ENCODE results near the gene PLCB1. TPM values are rescaled to one million over a fixed set of nuclear protein-coding genes. Genes with fewer than 3 reads are reported as not detected.

PLCB1 gene
- polyA plus RNA-seq, 1 experiment = 16.4 TPM

DNA sequence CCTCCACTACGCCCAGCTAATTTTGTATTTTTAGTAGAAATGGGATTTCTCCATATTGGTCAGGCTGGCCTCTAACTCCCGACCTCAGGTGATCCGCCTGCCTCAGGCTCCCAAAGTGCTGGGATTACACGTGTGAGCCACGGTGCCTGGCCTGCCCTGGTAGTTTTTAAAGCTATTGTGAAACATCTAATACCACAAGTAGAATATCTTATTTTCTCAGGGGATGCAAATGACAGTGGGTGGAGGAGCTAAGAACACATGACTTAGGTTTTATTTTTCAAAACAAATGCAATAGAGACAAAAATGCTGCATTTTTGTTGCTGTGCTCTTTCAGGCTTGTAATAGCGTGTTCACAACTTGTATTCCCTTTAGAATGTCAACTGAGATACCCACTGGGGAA, 671.9 kb downstream of the PLCB1 start:
- DNase-seq (ENCODE audit: low read depth, low spot score) = no peak
- Histone ChIP-seq H3K27me3 (ENCODE audit: control insufficient read depth, insufficient read depth, low read length) (no peaks in the 10 kb centered on the region), H3K4me3 (ENCODE audit: low read depth, low read length) (no peak overlapping the region), H3K9me3 (ENCODE audit: control insufficient read depth, insufficient read depth, low read length) (no peaks in the 10 kb centered on the region), H3K27ac (ENCODE audit: low read depth, low read length) (no peak overlapping the region)
- ChIA-PET CTCF (interaction anchor here (1.6 to 1.9 kb wide), 2 partner anchors 50 to 604 kb away, joined by 8 to 10 read pairs; no protein-coding TSS in a partner anchor), POLR2A (no interaction called here)
- TF ChIP-seq, protein P1, sequence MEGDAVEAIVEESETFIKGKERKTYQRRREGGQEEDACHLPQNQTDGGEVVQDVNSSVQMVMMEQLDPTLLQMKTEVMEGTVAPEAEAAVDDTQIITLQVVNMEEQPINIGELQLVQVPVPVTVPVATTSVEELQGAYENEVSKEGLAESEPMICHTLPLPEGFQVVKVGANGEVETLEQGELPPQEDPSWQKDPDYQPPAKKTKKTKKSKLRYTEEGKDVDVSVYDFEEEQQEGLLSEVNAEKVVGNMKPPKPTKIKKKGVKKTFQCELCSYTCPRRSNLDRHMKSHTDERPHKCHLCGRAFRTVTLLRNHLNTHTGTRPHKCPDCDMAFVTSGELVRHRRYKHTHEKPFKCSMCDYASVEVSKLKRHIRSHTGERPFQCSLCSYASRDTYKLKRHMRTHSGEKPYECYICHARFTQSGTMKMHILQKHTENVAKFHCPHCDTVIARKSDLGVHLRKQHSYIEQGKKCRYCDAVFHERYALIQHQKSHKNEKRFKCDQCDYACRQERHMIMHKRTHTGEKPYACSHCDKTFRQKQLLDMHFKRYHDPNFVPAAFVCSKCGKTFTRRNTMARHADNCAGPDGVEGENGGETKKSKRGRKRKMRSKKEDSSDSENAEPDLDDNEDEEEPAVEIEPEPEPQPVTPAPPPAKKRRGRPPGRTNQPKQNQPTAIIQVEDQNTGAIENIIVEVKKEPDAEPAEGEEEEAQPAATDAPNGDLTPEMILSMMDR (IDR thresholded peaks at IDR 0.05; ENCODE audit: low read depth, low read length) = no peak

DNA sequence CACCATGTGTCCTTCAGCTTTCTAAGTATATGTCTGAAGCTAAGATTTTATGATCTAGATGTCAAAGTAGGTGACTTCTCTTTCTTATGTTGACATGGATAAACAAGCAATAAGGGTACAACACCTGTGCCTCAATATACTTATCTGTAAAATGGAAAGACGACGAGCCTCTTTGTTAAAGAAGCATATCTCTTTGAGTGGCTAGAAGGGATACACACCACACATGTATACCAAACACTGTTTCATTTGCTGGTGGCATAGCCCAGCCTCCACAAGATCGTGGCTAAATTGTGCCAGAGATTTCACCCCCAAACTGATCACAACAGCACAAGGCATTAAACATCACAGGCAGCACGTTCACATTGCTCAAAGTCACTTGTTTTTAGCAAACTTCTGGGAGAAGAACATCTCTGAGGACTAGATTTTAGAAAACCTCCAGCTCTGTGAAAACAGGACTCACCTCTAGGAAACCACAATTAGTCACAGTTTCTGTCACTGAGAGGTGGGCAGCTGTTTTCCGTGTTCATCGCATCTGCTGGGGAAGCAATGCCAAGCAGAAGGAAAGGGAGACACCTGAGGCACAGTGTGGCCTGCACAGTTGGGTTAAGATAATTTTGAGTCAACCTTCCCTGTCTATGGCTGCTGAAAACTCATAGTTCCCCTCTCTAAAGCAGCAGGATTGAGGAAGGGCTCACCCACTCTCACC, 673.8 kb downstream of the PLCB1 start:
- H3K4me3 ChIP-seq (ENCODE audit: low read depth, low read length) = no peak overlapping the region
- H3K27ac ChIP-seq (ENCODE audit: low read depth, low read length) = no peak overlapping the region
- no peaks in the 10 kb centered on the region for H3K27me3 ChIP-seq (ENCODE audit: control insufficient read depth, insufficient read depth, low read length)
- POLR2A ChIA-PET = no interaction called here
- H3K9me3 ChIP-seq (ENCODE audit: control insufficient read depth, insufficient read depth, low read length) = no peaks in the 10 kb centered on the region
- CTCF ChIA-PET = interaction anchor here (1.4 to 1.5 kb wide), 2 partner anchors 16 to 587 kb away, joined by 4 to 8 read pairs; no protein-coding TSS in a partner anchor
- TF ChIP-seq, protein P1 (IDR thresholded peaks at IDR 0.05; ENCODE audit: low read depth, low read length) = no peak
- DNase-seq (ENCODE audit: low read depth, low spot score) = no peak

- Histone ChIP-seq H3K27me3 (ENCODE audit: control insufficient read depth, insufficient read depth, low read length) (no peaks in the 10 kb centered on the region), H3K4me3 (ENCODE audit: low read depth, low read length) (no peak overlapping the region), H3K27ac (ENCODE audit: low read depth, low read length) (no peak overlapping the region), H3K9me3 (ENCODE audit: control insufficient read depth, insufficient read depth, low read length) (no peaks in the 10 kb centered on the region)
- TF ChIP-seq, protein P1 (IDR thresholded peaks at IDR 0.05; ENCODE audit: low read depth, low read length) = no peak
- POLR2A ChIA-PET = no interaction called here
- no peak for DNase-seq (ENCODE audit: low read depth, low spot score)
- CTCF ChIA-PET = interaction anchor here (0.6 to 2.2 kb wide), 4 partner anchors 18 to 586 kb away, joined by 3 to 12 read pairs (median 8); no protein-coding TSS in a partner anchor
These were observed 675.6 kb downstream of the PLCB1 start for GRCh38 chr20:8807480-8808201.

- TF ChIP-seq, protein P1 (IDR thresholded peaks at IDR 0.05; ENCODE audit: low read depth, low read length) = no peak
- no peaks in the 10 kb centered on the region for H3K27me3 ChIP-seq (ENCODE audit: control insufficient read depth, insufficient read depth, low read length)
- ChIA-PET CTCF (interaction anchor here (1.2 to 2.2 kb wide), 3 partner anchors 18 to 585 kb away, joined by 6 to 12 read pairs (median 9); no protein-coding TSS in a partner anchor), POLR2A (no interaction called here)
- no peak overlapping the region for H3K4me3 ChIP-seq (ENCODE audit: low read depth, low read length)
- DNase-seq (ENCODE audit: low read depth, low spot score) = no peak
- H3K9me3 ChIP-seq (ENCODE audit: control insufficient read depth, insufficient read depth, low read length) = no peaks in the 10 kb centered on the region
- no peak overlapping the region for H3K27ac ChIP-seq (ENCODE audit: low read depth, low read length)
These were observed 676.1 kb downstream of the PLCB1 start for GRCh38 chr20:8808202-8808535.

Data from AG04450 (cell line).